SK-N-DZ (cell line): ENCODE data around the gene PGM1.
A peak's percentile ranks its signal among the peaks of the same experiment; 100 is the strongest.

Experiments used
- DNase-seq: peaks from one replicate; pipeline ENCODE4 v3.0.0-alpha.2; 2015; ENCODE audit warnings: low spot score

Gene PGM1

GRCh38 chr1:63664742-63665141 is 71.5 kb downstream of the PGM1 start:
- DNase-seq, result no peak

GRCh38 chr1:63665410-63665809 is 72.2 kb downstream of the PGM1 start:
- no peak for DNase-seq

- DNase-seq, result no peak
These were observed 72.6 kb downstream of the PGM1 start for GRCh38 chr1:63665824-63666223.

DNA sequence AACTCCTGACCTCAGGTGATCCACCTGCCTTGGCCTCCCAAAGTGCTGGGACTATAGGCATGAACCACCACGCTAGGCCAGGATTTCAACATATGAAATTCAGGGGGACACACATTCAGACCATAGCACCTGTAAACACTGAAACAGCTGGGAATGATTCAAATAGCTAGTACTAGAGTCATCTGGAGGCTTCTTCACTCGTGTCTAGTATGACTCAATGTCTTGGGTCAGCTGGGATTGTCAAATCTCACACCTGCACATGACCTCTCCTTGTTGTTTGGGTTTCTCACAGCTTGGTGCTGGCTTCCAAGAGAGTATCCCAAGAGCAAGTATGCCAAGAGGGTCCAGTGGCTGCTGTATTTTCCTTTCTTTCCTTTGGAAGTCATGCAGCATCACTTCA is 75.1 kb downstream of the PGM1 start:
- no peak for DNase-seq

DNA sequence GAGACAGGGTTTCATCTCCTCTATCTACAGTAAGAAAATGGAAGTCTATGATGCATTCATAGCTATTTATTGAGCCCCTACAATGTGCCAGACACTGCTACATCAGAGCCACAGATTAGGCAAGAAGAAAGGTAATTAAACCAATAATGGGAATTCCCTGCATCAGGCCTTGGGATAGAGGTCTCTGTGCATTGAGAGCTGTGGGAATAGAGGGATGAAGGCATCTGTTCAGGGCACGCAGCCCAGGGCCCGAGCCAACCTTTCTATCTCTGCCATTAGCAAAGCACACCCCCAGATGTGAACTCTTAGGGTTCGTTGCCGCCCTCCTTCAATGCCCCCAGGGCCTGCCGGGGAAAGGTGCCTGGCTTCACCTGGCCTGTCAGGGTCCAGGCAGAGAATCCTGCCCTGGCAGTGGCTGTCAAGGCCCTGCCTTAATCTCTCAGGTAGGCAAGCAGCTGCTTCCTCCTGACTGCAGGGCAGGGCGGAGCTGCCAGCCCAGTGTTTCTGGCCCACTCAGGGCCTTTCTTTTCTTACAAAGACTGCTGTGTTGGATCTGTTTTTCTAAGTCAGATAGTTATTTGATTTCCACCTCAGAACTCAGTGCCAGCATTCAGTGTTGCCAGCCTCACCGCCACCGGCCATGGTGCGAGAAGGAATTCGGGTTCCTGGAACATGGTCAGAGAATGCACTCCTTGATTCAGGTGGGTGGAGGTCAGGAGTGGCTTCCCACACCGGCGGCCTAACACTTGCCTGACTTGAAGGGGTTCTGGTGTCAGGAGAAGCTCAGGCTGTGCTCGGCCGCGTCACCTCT is 76.1 kb downstream of the PGM1 start:
- DNase-seq, result no peak

DNA sequence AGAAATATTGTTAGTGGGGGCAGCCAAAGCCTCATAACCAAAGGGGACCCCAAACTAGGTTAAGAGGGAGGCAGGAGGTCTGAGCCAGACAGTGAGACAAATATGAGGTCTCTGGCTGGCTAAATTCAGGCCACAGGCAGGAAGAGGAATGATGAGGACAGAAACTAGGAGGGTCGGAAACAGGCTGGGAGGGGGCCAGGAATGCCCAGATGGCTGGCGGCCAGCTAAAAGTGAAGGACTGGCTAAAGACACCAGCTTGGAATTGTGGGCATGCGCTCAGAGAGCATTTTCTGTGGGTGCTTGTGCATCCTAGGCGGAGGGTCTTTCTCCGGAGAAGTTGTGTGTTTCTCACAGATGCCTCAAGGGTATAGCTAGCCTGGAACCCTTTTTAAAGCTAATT is 77.0 kb downstream of the PGM1 start:
- no peak for DNase-seq

DNA sequence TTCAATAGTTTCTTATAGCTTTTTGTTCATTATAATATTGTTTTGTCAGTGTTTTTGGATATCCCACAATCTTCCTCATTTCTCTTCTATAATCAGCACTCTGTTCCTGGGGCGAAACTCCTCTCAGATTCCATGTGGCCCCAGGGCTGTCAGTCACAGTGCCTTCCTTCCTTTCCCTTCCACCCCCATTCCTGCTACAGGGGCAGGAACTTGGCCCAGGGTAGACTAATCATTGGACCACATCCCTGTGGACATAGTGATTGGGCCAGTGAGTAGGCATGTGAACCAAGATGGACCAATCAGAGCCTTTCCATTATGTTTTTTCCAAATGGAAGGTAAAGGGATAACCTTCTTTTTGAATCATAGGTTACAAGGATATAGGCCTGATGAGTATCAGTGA is 78.3 kb downstream of the PGM1 start:
- no peak for DNase-seq

GRCh38 chr1:63674238-63674864 is 81.1 kb downstream of the PGM1 start:
- peak; percentile 68 for DNase-seq

DNA sequence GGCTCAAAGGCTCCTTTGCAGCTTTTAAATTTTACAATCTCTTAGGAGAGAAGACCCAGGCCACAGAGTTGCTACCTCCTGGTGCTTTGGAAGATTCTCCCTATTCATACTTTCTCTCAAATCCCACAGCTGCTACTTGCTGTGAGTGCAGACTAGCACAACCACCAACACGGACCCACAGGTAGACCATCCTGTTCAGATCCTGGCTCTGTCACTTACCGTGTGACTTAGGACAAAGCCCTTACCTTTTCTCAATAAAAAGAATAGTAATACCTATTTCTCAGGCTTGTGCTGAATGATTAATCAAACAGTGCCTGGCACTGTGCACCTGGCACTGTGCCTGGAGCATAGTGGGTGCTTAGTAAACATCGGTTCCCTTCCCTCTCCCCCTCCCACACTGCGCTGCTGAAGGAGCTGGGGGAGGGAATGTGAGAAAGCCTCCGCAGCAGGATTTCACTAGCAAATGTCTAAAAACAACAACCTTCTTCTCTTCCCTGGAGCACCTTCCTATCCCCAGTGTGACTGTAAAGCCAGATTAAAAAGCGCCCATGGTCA is 81.7 kb downstream of the PGM1 start:
- no peak for DNase-seq

DNA sequence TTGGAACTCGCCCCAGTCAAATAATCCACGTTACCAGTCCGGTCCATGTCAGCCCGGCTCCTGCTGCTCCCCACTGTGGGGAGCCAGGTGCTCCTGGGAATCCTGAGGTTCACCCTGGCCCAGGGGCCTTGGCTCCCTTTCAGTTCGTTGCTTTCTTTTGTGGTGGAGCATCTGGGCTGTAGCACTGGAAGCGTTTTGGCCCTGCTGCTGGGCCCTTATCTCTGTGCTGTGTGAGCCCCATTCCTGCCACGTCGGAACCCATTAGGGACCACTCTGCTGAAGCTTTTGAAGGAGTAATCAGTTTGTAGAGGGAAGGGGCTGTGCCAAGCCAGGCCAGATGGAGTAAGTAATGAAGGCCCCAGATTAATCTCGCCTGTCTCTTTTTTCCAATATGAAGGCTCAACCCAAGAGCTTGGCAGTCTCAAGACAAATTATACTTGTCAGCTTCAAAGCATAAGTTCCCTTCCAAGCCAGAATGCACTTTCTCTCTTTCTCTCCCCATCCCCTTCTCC is 82.3 kb downstream of the PGM1 start:
- peak; percentile 50 for DNase-seq

DNA sequence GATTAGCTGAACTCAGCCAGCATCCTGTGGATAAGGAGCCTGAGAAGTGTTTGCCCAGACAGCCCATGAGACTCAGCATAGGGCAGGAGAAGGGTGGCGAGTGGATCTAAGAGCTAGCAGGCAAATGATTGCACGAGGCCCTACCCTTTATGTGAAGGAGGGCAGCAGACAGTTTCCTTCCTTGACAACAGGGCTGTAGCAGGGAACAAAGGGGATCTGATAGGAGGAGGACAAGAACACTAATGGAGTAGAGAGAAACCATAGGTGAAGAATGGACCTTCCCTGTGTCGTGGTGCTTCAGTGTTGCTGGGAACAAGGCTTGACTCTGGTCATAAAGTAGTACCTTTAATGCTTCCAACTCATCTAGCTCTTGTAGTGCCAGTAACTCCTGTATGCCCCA is 84.3 kb downstream of the PGM1 start:
- no peak for DNase-seq

DNA sequence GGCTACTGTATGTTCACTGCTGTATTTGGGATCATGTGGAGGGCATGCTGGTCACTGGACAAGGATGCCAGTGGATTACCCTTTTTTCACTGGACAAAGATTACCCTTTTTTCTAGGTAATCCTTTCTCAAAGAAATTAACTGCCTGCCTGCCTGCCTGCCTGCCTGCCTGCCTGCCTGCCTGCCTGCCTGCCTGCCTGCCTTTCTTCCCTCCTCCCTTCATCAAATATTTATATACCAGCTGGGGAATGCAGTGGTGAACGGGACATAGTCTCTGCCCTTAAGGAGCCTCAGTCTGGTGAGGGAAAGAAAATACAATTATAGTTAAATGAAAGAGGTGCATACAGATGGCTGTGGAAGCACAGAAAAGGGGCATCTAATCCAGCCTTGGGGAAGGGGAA is 85.0 kb downstream of the PGM1 start:
- DNase-seq, result no peak

DNA sequence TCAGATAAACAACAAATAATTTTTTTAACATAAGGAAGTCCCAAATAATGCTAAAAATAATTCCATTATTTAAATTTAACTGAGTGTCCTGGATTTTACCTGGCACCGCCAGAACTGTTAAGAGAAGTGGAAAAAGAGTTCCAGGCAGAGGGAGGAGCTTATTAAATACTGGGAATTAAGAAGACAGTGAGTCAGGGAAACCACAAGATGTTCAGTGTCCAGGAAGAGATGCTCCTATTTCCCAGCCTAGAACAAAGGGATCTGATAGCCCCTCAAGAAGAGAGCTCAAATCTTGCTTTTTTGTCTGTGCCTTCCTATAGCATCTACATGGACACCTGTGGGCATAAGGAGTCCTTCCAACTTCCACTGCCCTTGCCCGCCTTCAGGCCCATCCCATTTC is 85.9 kb downstream of the PGM1 start:
- DNase-seq, result no peak

DNA sequence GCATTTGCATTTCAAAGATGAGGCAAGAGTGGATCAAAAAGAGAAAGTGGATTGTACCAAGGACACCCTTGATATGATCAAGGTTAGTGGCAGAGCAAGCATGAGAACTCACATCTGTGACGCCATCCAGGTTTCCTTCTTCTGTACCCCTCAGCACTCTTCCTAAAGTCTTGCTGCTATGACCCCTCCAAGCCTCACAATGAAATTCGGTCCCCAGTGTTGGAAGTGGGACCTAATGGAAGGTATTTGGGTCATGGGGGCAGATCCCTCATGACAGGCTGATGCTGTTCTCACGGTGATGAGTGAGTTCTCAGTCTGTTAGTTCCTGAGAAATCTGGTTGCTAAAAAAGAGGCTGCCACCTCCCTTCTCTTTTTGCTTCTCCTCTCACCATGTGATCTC is 86.4 kb downstream of the PGM1 start:
- no peak for DNase-seq

DNA sequence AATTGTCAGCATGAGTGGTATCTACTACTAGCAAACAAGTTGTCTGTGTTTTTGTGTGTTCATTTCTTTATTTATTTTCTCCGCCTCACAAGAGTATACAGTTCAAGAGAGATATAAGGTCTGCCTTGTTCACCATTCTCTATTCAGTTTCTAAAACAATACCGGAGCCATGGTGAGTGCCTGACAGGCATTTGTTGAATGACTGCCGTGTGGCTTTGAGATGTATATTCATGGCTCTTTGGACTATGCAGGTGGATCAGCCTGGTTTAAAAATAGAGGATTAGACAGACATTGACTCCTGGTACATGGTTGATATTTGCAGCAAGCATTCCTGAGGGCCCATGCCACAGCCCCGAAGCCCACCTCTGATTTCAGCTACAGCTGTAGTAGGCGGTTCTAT is 89.7 kb downstream of the PGM1 start:
- DNase-seq, result no peak

DNA sequence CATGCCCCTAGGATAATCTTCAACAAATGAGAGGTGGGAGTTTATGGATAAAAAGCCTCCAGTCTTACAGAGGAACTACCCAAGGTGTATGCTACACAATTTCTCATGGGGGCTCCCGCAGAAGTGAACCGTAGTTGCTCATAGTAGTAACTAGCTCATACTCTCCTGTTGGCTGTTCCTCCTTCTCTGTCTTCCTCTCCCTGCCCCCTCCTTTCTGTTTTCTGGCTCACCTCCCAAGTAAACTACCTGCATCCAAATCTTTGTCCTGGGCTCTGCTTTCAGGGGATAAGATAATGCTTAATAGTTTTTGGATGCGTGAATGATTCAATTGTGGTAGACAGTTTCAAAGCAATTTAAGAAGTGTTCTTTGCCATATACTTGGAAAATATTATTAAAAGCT is 90.5 kb downstream of the PGM1 start:
- DNase-seq, result no peak

- DNase-seq, result no peak
These were observed 93.5 kb downstream of the PGM1 start for GRCh38 chr1:63686696-63687095.

GRCh38 chr1:63688302-63688890 is 95.2 kb downstream of the PGM1 start:
- no peak for DNase-seq

DNA sequence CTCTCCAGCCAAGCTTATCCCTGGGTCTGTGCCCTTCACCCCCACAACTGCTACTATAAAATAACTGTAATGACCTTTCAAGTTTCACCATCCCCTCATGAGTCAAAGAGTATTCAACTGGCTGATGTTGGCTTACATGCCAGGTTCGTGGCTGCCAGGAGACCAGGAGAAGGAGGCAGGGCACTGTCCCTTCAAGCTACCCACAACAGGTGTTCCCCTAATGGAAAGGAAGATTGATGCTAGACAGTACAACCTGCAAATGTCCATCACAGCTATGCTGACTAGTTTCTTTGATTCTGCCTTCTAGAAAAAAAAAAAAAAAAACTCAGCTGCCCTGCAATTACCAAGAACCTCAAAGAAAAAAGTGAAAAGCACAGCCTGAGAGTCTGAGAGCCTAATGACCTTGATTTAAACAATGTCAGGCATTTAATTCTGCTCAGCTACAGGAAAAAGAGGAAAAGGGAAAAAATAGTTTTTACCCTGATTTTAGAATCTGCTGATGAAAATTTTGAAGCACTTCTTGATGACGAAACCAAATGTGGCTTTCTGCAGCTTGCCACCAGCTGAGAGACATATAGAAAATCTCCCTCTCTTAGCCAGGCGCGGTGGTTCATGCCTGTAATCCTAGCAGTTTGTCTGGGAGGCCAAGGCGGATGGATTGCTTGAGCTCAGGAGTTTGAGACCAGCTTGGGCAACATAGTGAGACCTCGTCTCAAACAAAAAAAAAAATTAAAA is 97.9 kb downstream of the PGM1 start:
- DNase-seq, result no peak

GRCh38 chr1:63691701-63692425 is 98.7 kb downstream of the PGM1 start:
- peak; percentile 68 for DNase-seq

DNA sequence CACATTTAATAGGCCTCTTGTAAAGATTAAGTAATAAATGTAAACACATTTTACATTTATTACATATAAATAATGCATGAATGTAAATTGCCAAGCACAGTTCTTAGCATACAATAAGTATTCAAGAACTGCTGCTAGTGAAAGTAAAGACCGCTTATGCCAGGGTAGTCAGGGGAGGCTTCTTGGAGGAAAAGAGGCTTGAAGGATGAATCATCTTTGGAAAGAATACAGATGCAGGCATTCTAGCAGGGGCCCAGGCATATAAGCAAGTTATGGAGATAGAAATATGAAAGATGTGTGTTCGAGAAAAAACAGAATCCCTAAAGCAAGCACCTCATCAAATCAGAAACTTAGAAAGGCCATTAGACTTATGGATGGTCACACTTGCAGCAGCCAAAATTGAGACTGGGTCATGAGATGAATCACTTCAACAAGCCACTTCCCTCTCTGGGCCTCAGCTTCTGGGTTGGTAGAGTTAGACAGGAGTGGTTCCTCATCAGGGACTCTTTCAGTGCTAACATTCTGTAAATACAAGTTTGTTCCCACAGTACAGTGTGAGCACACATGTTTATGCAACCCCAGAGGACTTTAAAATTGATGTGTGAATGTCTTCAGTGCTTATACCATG is 100.8 kb downstream of the PGM1 start:
- no peak for DNase-seq
